Central memory CD8-positive, alpha-beta T cell (primary cell): Measurements from ENCODE around the gene GPSM1.
"Not testable (repeated sequence)": the region's sequence is repeated elsewhere in the genome, so short reads cannot be mapped to it uniquely, and the experiment has no call there.

Experiments
- ATAC-seq: fragments of 150-1000 bp; cut with Tn5 transposase; replicated peaks from 2 replicates; pipeline ENCODE4 v1.10.0; 2022; ENCODE audit warnings: mild to moderate bottlenecking, moderate FRiP score, moderate number of reproducible peaks; ENCODE audit not compliant: poor library complexity, severe bottlenecking; ENCODE audit errors: extremely low read depth
- DNase-seq, 2 donors: peaks; one replicate each; pipeline ENCODE4 v3.0.0; 2021; ENCODE audit warnings: low spot score in 2 of 2
- H3K27ac Mint-ChIP-seq: one replicate; pipeline ENCODE4 v1.8.0; 2022; ENCODE audit warnings: low read depth, mild to moderate bottlenecking, moderate library complexity, mixed read lengths
- H3K27me3 Mint-ChIP-seq: one replicate; pipeline ENCODE4 v1.8.0; 2022; ENCODE audit warnings: mixed read lengths
- H3K36me3 Mint-ChIP-seq: one replicate; pipeline ENCODE4 v1.8.0; 2022; ENCODE audit warnings: mild to moderate bottlenecking, moderate library complexity, mixed read lengths; ENCODE audit not compliant: insufficient read depth
- H3K4me1 Mint-ChIP-seq: one replicate; pipeline ENCODE4 v1.8.0; 2022; ENCODE audit warnings: mixed read lengths
- H3K4me3 Mint-ChIP-seq: one replicate; pipeline ENCODE4 v1.8.0; 2022; ENCODE audit warnings: mild to moderate bottlenecking, moderate library complexity, mixed read lengths
- H3K9me3 Mint-ChIP-seq: one replicate; pipeline ENCODE4 v1.8.0; 2022; ENCODE audit warnings: mixed read lengths

Gene GPSM1

GRCh38 chr9:136318776-136319241 is 8.5 kb upstream of the GPSM1 start:
- Mint-ChIP-seq H3K27me3 (no peaks in the 10 kb centered on the region), H3K9me3 (peaks cover 17% of the 10 kb centered on the region), H3K4me1 (peaks cover 23% of the 10 kb centered on the region), H3K4me3 (no peak overlapping the region), H3K27ac (no peak overlapping the region), H3K36me3 (peaks cover 21% of the 10 kb centered on the region)
- ATAC-seq = no peak
- no peak for DNase-seq

DNA sequence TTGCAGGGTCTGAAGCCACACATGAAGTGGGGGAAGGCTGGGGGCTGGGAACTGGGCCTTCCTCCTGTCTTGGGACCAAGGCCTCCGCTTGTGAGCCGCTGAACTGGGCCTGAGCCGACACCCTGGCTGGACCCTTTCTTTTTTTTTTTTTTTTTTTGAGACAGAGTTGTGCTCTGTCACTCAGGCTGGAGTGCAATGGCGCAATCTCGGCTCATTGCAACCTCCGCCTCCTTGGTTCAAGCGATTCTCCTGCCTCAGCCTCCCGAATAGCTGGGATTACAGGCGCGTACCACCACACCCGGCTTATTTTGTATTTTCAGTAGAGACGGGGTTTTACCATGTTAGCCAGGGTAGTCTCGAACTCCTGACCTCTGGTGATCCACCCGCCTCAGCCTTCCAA is 8.1 kb upstream of the GPSM1 start:
- DNase-seq, H3K27ac Mint-ChIP-seq, H3K27me3 Mint-ChIP-seq, H3K4me3 Mint-ChIP-seq, ATAC-seq: not testable (repeated sequence)
- Mint-ChIP-seq H3K4me1 (peaks cover 23% of the 10 kb centered on the region), H3K36me3 (peaks cover 19% of the 10 kb centered on the region), H3K9me3 (peaks cover 17% of the 10 kb centered on the region)

- ATAC-seq, H3K27ac Mint-ChIP-seq, H3K27me3 Mint-ChIP-seq, H3K4me3 Mint-ChIP-seq, DNase-seq: not testable (repeated sequence)
- Mint-ChIP-seq H3K36me3 (peaks cover 19% of the 10 kb centered on the region), H3K9me3 (peaks cover 14% of the 10 kb centered on the region), H3K4me1 (peaks cover 23% of the 10 kb centered on the region)
Observed at GRCh38 chr9:136319955-136320354, 7.4 kb upstream of the GPSM1 start.

DNA sequence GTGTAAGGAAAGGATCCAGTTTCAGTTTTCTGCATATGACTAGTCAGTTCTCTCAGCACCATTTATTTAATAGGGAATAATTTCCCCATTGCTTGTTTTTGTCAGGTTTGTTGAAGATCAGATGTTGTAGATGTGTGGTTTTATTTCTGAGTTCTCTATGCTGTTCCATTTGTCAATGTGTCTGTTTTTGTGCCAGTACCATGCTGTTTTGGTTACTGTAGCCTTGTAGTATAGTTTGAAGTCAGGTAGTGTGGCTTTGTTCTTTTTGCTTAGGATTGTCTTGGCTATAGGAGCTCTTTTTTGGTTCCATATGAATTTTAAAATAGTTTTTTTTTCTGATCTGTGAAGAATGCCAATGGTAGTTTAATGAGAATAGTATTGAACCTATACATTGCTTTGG is 6.4 kb upstream of the GPSM1 start:
- H3K36me3 Mint-ChIP-seq = peaks cover 10% of the 10 kb centered on the region
- not testable (repeated sequence) for ATAC-seq, H3K4me3 Mint-ChIP-seq, H3K27ac Mint-ChIP-seq, H3K27me3 Mint-ChIP-seq, DNase-seq, H3K9me3 Mint-ChIP-seq
- peaks cover 13% of the 10 kb centered on the region for H3K4me1 Mint-ChIP-seq

DNA sequence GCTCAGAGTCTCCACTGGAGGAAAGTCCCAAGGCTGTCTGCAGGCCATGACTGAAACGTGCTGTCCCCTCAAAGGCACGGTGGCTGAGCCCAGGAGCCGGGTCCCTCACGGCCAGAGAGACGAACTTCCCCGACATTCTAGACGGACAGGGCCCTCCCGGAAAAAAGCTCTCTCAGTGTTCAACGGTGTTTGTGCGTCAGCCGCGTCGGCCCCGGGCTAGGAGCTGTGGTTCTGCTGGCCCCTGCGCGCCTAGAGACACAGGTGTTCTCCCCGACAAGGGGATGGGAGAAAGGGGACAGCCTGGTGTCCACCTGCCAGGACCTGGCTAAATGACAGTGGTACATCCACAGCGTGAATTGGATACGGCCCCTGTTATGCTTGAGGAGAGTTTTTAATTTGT is 5.8 kb upstream of the GPSM1 start:
- H3K4me3 Mint-ChIP-seq = no peak overlapping the region
- ATAC-seq (no peak), DNase-seq (no peak)
- H3K27me3 Mint-ChIP-seq = peaks cover 7% of the 10 kb centered on the region
- H3K4me1 Mint-ChIP-seq = peaks cover 7% of the 10 kb centered on the region
- H3K36me3 Mint-ChIP-seq = peaks cover 5% of the 10 kb centered on the region
- no peaks in the 10 kb centered on the region for H3K9me3 Mint-ChIP-seq
- no peak overlapping the region for H3K27ac Mint-ChIP-seq

- no peaks in the 10 kb centered on the region for H3K36me3 Mint-ChIP-seq
- H3K9me3 Mint-ChIP-seq = no peaks in the 10 kb centered on the region
- no peaks in the 10 kb centered on the region for H3K4me1 Mint-ChIP-seq
- no peak overlapping the region for H3K27ac Mint-ChIP-seq
- H3K4me3 Mint-ChIP-seq = no peak overlapping the region
- no peak for DNase-seq
- ATAC-seq = no peak
- peaks cover 7% of the 10 kb centered on the region for H3K27me3 Mint-ChIP-seq
Observed at GRCh38 chr9:136322756-136323330, 4.5 kb upstream of the GPSM1 start.

GRCh38 chr9:136323371-136323789 is 4.0 kb upstream of the GPSM1 start:
- Mint-ChIP-seq H3K4me3 (no peak overlapping the region), H3K4me1 (no peaks in the 10 kb centered on the region), H3K27ac (no peak overlapping the region), H3K36me3 (no peaks in the 10 kb centered on the region), H3K9me3 (no peaks in the 10 kb centered on the region), H3K27me3 (peaks cover 7% of the 10 kb centered on the region)
- no peak for DNase-seq
- no peak for ATAC-seq

DNA sequence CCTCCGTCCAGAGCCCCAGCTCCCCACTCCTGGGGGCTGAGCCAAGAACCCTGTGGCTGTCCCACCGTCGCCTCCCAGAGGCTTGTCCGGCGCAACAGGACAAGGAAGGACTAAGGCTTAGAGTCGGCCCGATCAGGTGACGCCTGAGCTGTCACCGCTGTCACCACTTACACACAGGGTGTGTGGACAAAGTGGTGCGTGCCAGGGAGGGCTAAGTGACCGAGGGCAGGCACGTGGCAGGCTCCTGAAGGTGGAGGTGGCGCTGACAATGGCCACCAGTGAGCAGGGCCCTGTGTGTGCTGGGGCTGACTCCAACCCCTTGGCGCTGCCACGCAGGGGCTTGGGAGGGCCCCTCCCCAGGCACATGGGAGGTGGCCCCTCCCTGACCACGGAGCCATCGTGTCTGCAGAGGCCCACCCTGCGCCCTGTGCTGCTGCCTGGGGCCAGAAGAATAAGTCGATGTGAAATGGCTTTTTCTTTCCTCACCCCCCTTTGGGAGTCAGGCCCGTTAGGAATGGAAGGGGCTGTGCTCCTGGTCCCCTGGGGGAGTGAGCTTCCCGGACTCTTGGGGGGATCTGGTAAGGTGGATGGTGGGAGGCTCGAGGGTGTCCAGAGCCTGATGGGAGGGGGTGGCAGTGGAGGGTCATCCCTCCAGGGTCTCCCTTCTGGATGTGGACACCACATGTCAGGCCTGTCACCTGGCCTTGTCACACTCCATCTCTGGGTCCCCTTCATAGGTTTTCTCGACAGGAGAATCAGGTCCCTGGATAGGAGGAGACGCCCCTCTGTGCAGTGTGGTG is 2.6 kb upstream of the GPSM1 start:
- no peaks in the 10 kb centered on the region for H3K36me3 Mint-ChIP-seq
- no peak for DNase-seq
- H3K27me3 Mint-ChIP-seq = peaks cover 7% of the 10 kb centered on the region
- H3K4me1 Mint-ChIP-seq = no peaks in the 10 kb centered on the region
- ATAC-seq = no peak
- H3K9me3 Mint-ChIP-seq = no peaks in the 10 kb centered on the region
- no peak overlapping the region for H3K4me3 Mint-ChIP-seq
- H3K27ac Mint-ChIP-seq = no peak overlapping the region

- Mint-ChIP-seq H3K27me3 (peaks cover 7% of the 10 kb centered on the region), H3K27ac (no peak overlapping the region), H3K4me1 (no peaks in the 10 kb centered on the region), H3K4me3 (no peak overlapping the region), H3K36me3 (no peaks in the 10 kb centered on the region), H3K9me3 (no peaks in the 10 kb centered on the region)
- ATAC-seq = no peak
- DNase-seq = no peak
Observed at GRCh38 chr9:136325358-136325757, 2.0 kb upstream of the GPSM1 start.

- ATAC-seq (no peak), DNase-seq (no peak)
- Mint-ChIP-seq H3K9me3 (no peaks in the 10 kb centered on the region), H3K27ac (no peak overlapping the region), H3K27me3 (peaks cover 7% of the 10 kb centered on the region), H3K4me1 (no peaks in the 10 kb centered on the region), H3K36me3 (no peaks in the 10 kb centered on the region), H3K4me3 (peak overlapping the region; percentile 70)
Observed at GRCh38 chr9:136326061-136326760, 1.1 kb upstream of the GPSM1 start.

GRCh38 chr9:136326761-136327303 is 507 bp upstream of the GPSM1 start:
- peaks cover 7% of the 10 kb centered on the region for H3K27me3 Mint-ChIP-seq
- no peak for DNase-seq
- peak; percentile 16 for ATAC-seq
- H3K9me3 Mint-ChIP-seq = no peaks in the 10 kb centered on the region
- H3K27ac Mint-ChIP-seq = no peak overlapping the region
- H3K4me3 Mint-ChIP-seq = peak overlapping the region; percentile 70
- no peaks in the 10 kb centered on the region for H3K4me1 Mint-ChIP-seq
- no peaks in the 10 kb centered on the region for H3K36me3 Mint-ChIP-seq

GRCh38 chr9:136328011-136328621 is 777 bp downstream of the GPSM1 start:
- Mint-ChIP-seq H3K36me3 (no peaks in the 10 kb centered on the region), H3K27me3 (peaks cover 7% of the 10 kb centered on the region), H3K27ac (no peak overlapping the region), H3K4me3 (peak overlapping the region; percentile 8), H3K9me3 (no peaks in the 10 kb centered on the region), H3K4me1 (no peaks in the 10 kb centered on the region)
- DNase-seq (no peak), ATAC-seq (no peak)
